HepG2 (cell line): ENCODE results near the gene PSMG4. TPM values are rescaled to one million over a fixed set of nuclear protein-coding genes. Genes with fewer than 3 reads are reported as not detected.

Experiments
- ATAC-seq: fragments of 200-7000 bp; cut with Tn5 transposase; 3 replicates; pipeline ENCODE4 v1.9.1; 2020; ENCODE audit warnings: mild to moderate bottlenecking, moderate library complexity
- BruUV-seq: library from RNA; stranded (reverse); fragments of 400-500 nt; replicated peaks from 2 replicates; lab custom pipeline; 2021; lab: Mats Ljungman, UMichigan
- CTCF ChIA-PET: fragments of 300-600 bp; formaldehyde crosslinking; extraction: SDS; loops from one replicate; lab custom pipeline; 2021; ENCODE audit warnings: low total read pairs, inconsistent platforms, low intra/inter-chr PET ratio; lab: Yijun Ruan, JAX
- POLR2A ChIA-PET: fragments of 350-600 bp; sonication (Branson Sonifier 250); formaldehyde crosslinking; loops from one replicate; lab custom pipeline; 2020; ENCODE audit warnings: antibody characterized with exemption, inconsistent platforms; lab: Yijun Ruan, JAX
- DNase-seq: peaks from one replicate; pipeline ENCODE4 v3.0.0-alpha.2; 2015; ENCODE audit warnings: low spot score
- FAIRE-seq: peaks from 3 replicates; lab custom pipeline; 2011; peaks lifted over from hg19 to GRCh38; lab: Jason Lieb, UNC
- H2AFZ ChIP-seq: one replicate; pipeline ENCODE4 v1.6.1; 2011; ENCODE audit warnings: low read length, inconsistent platforms
- H3K27ac ChIP-seq: fragments of 300-600 bp; 3 replicates; pipeline ENCODE4 v1.8.0; 2011; ENCODE audit warnings: mixed run types, mild to moderate bottlenecking, mixed read lengths, low read length, inconsistent platforms; ENCODE audit not compliant: insufficient read depth; ENCODE audit errors: extremely low read length
- H3K27me3 ChIP-seq, 2 experiments: fragments of 200-600 bp in 1 of 2; 2 replicates in 1 of 2; 3 replicates in 1 of 2; pipeline versions ENCODE4 v1.6.0 to v1.8.0; 2011; ENCODE audit warnings: low read length in 2 of 2, mild to moderate bottlenecking in 2 of 2, moderate library complexity in 2 of 2, inconsistent platforms in 1 of 2; ENCODE audit not compliant: insufficient read depth in 2 of 2, control insufficient read depth in 1 of 2
- H3K36me3 ChIP-seq, 2 experiments: fragments of 200-600 bp in 1 of 2; replicated peaks in 1 of 2; 2 replicates in 1 of 2; 3 replicates in 1 of 2; pipeline versions ENCODE4 v1.5.1 to v1.8.0; 2011; ENCODE audit warnings: low read length in 2 of 2, inconsistent platforms in 1 of 2; ENCODE audit not compliant: insufficient read depth in 2 of 2, control insufficient read depth in 1 of 2
- H3K4me1 ChIP-seq: 2 replicates; pipeline ENCODE4 v1.5.1; 2012; ENCODE audit warnings: low read length, inconsistent platforms; ENCODE audit not compliant: insufficient read depth
- H3K4me2 ChIP-seq: 2 replicates; pipeline ENCODE4 v1.6.0; 2011; ENCODE audit warnings: low read depth, low read length, inconsistent platforms
- H3K4me3 ChIP-seq, 3 experiments: fragments of 200-600 bp in 1 of 3; sonication (generic), shearing (Covaris generic) in 1 of 3; replicated peaks in 1 of 3; 2 replicates each; pipeline ENCODE4 v1.5.1; 2011 to 2016; ENCODE audit warnings: low read length in 3 of 3, inconsistent platforms in 2 of 3, low read depth in 2 of 3, mild to moderate bottlenecking in 2 of 3, control low read depth in 1 of 3, mixed read lengths in 1 of 3; ENCODE audit not compliant: insufficient read depth in 1 of 3
- H3K79me2 ChIP-seq: one replicate; pipeline ENCODE4 v1.6.1; 2011; ENCODE audit warnings: low read length, inconsistent platforms; ENCODE audit not compliant: insufficient read depth
- H3K9ac ChIP-seq: 2 replicates; pipeline ENCODE4 v1.6.0; 2011; ENCODE audit warnings: mild to moderate bottlenecking, low read depth, low read length, inconsistent platforms; ENCODE audit not compliant: insufficient read depth
- H3K9me3 ChIP-seq: 2 replicates; pipeline ENCODE4 v1.5.1; 2012; ENCODE audit warnings: mild to moderate bottlenecking, low read length
- H4K20me1 ChIP-seq: 2 replicates; pipeline ENCODE4 v1.6.0; 2011; ENCODE audit warnings: inconsistent platforms, mild to moderate bottlenecking, low read length, moderate library complexity; ENCODE audit not compliant: insufficient read depth
- HNF4A ChIP-seq: sonication (generic); formaldehyde crosslinking; IDR thresholded peaks from 2 replicates; pipeline ENCODE4 v1.4.0; 2020; ENCODE audit warnings: missing genetic modification reagents
- HNRNPL ChIP-seq: fragments of 200-400 bp; formaldehyde crosslinking; IDR thresholded peaks from 2 replicates; pipeline ENCODE4 v1.6.1; 2017; ENCODE audit warnings: mild to moderate bottlenecking, low read depth, low read length
- NONO ChIP-seq, 2 experiments: fragments of 450-650 bp in 1 of 2; sonication (generic) in 1 of 2; formaldehyde crosslinking in 1 of 2; IDR thresholded peaks in 1 of 2; conservative IDR thresholded peaks in 1 of 2; 2 replicates each; pipeline versions ENCODE4 v1.6.1 to v1.8.0; 2017 to 2022; ENCODE audit warnings: mild to moderate bottlenecking in 1 of 2, missing genetic modification reagents in 1 of 2, moderate library complexity in 1 of 2
- NR0B2 ChIP-seq: sonication (generic); formaldehyde crosslinking; IDR thresholded peaks from 2 replicates; pipeline ENCODE4 v1.4.0; 2020; ENCODE audit warnings: mild to moderate bottlenecking, missing genetic modification reagents
- NRL ChIP-seq: sonication (generic); formaldehyde crosslinking; IDR thresholded peaks from 2 replicates; pipeline ENCODE4 v1.5.0; 2020; ENCODE audit warnings: missing genetic modification reagents, mild to moderate bottlenecking, moderate library complexity, borderline replicate concordance
- PPARG ChIP-seq: conservative IDR thresholded peaks from 2 replicates; pipeline ENCODE4 v1.6.1; 2016; ENCODE audit warnings: missing biosample characterization, missing genetic modification reagents
- TCF12 ChIP-seq, 2 experiments: fragments of 450-650 bp in 1 of 2; sonication (generic) in 1 of 2; formaldehyde crosslinking in 1 of 2; IDR thresholded peaks; 2 replicates each; pipeline versions ENCODE4 v1.6.1 to v1.8.0; 2017 to 2022; ENCODE audit warnings: antibody characterized with exemption in 1 of 2, mild to moderate bottlenecking in 1 of 2, missing genetic modification reagents in 1 of 2, moderate library complexity in 1 of 2
- ZBTB38 ChIP-seq: sonication (generic); formaldehyde crosslinking; IDR thresholded peaks from 2 replicates; pipeline ENCODE4 v1.5.1; 2020; ENCODE audit warnings: mild to moderate bottlenecking, missing genetic modification reagents
- ZFP91 ChIP-seq: sonication (generic); formaldehyde crosslinking; IDR thresholded peaks from 2 replicates; pipeline ENCODE4 v1.9.0; 2022; ENCODE audit warnings: missing genetic modification reagents, mild to moderate bottlenecking, borderline replicate concordance
- ZNF556 ChIP-seq: sonication (generic); formaldehyde crosslinking; IDR thresholded peaks from 2 replicates; pipeline ENCODE4 v1.4.0; 2020; ENCODE audit warnings: mild to moderate bottlenecking, missing genetic modification reagents, borderline replicate concordance
- ZNF7 ChIP-seq: IDR thresholded peaks from 2 replicates; pipeline ENCODE4 v1.6.1; 2016; ENCODE audit warnings: missing biosample characterization, missing genetic modification reagents
- ZNF773 ChIP-seq: sonication (generic); formaldehyde crosslinking; IDR thresholded peaks from 2 replicates; pipeline ENCODE4 v1.4.0; 2020; ENCODE audit warnings: missing genetic modification reagents, borderline replicate concordance
- WGBS: methylation state at CpG from one replicate; pipeline ENCODE4 v1.1.6; 2017; ENCODE audit warnings: low lambda C conversion rate; 5-methylcytosine and 5-hydroxymethylcytosine counted together
- in situ Hi-C: cut with HindIII; loops from 2 replicates; pipeline ENCODE4 v1.10.0; 2017; ENCODE audit warnings: low pct_unique_long_range_greater_than_20kb; ENCODE audit not compliant: extremely low pct_ligation_motif_present
- intact Hi-C: fragments of 100-400 bp; cut with micrococcal nuclease; formaldehyde crosslinking; loops from one replicate; pipeline ENCODE4 v1.10.0; 2022; ENCODE audit not compliant: unreplicated experiment
- polyA plus RNA-seq, 8 experiments: library from polyadenylated mRNA; depleted of rRNA in 3 of 8; stranded (reverse) in 7 of 8; unstranded in 1 of 8; fragments of >200 nt; fragmentation: Illumina TruSeq in 4 of 8; extraction: Trizol in 4 of 8; gene quantifications; 2 replicates each; pipeline versions ENCODE4 v1.2.1 to v1.2.3, GENCODE V29; 2011 to 2016; ENCODE audit warnings: low read depth in 4 of 8, missing spikeins in 1 of 8, mixed read lengths in 1 of 8; ENCODE audit not compliant: insufficient read depth in 1 of 8
- total RNA-seq, 5 experiments: library from RNA; depleted of rRNA; stranded (reverse); fragments of >200 nt; fragmentation: Illumina TruSeq; extraction: Trizol; gene quantifications; 2 replicates each; pipeline ENCODE4 v1.2.3, GENCODE V29; 2016; ENCODE audit warnings: low read depth in 1 of 5
- TF ChIP-seq, protein P1 (sequence below): sonication (generic); formaldehyde crosslinking; IDR thresholded peaks from 2 replicates; pipeline ENCODE4 v1.5.1; 2020; ENCODE audit warnings: mild to moderate bottlenecking, missing genetic modification reagents, moderate library complexity

Gene PSMG4
- total and polyA plus RNA-seq, 2 of the 13 experiments (the other 11 are each of a cell fraction or from before 2014, with no cell fraction given): 28.5 to 32.8 TPM

- no peak overlapping the region for H2AFZ ChIP-seq
- in situ Hi-C loops: no loop called here
- FAIRE-seq: peak; percentile 36
- peak overlapping the region; percentile 79 for H3K4me2 ChIP-seq
- no peak overlapping the region for H3K27ac ChIP-seq
- peaks cover 49% of the 10 kb centered on the region for H3K79me2 ChIP-seq
- peaks cover 14% of the 10 kb centered on the region for H4K20me1 ChIP-seq
- no peaks in the 10 kb centered on the region for H3K9me3 ChIP-seq
- 51% methylated on average over 16 of the region's 17 CpGs for WGBS
- peaks cover 50% of the 10 kb centered on the region for H3K4me1 ChIP-seq
- no peak for DNase-seq
- H3K9ac ChIP-seq: peak overlapping the region; percentile 20; the same call in 1 of the 2 replicates
- BruUV-seq: no TSS peak
- peak overlapping the region in 2 of 3 experiments; percentile 9 to 41; a peak in 5 of 6 replicates for H3K4me3 ChIP-seq
- peaks cover 15 to 27% of the 10 kb centered on the region in 2 experiments for H3K36me3 ChIP-seq
- H3K27me3 ChIP-seq: peaks cover 0 to 23% of the 10 kb centered on the region in 2 experiments; a peak in 3 of 5 replicates
- no peak for ATAC-seq
- POLR2A ChIA-PET: interaction anchor here (0.6 to 1.5 kb wide), 3 partner anchors 47 to 760 kb away, joined by 3 to 4 read pairs (median 3); partner anchors contain the start of gene BPHL
- intact Hi-C loops: no loop called here
- CTCF ChIA-PET: no interaction called here
- 0 out of 2 replicates have a peak, but pooled peaks have one; percentile 23 for TF ChIP-seq HNRNPL
- peak; percentile 25; the same call in 1 of the 2 replicates for TF ChIP-seq HNF4A (CRISPR knock-in tag)
- peak; percentile 32; the same call in 1 of the 2 replicates for TF ChIP-seq NR0B2 (CRISPR knock-in tag)
- no peak for TF ChIP-seq TCF12 (IDR thresholded peaks at IDR 0.05)
- no peak for TF ChIP-seq TCF12 (CRISPR knock-in tag; IDR thresholded peaks at IDR 0.05)
- 0 out of 2 replicates have a peak, but pooled peaks have one; percentile 40 for TF ChIP-seq ZNF556 (CRISPR knock-in tag)
- peak; percentile 28; the same call in 1 of the 2 replicates for TF ChIP-seq ZFP91 (CRISPR knock-in tag)
- TF ChIP-seq PPARG: no peak
- TF ChIP-seq NONO (IDR thresholded peaks at IDR 0.05): no peak
- TF ChIP-seq NONO (CRISPR knock-in tag; conservative IDR thresholded peaks at IDR 0.05): 0 out of 2 replicates have a peak, but pooled peaks have one; percentile 25
- TF ChIP-seq, protein P1, sequence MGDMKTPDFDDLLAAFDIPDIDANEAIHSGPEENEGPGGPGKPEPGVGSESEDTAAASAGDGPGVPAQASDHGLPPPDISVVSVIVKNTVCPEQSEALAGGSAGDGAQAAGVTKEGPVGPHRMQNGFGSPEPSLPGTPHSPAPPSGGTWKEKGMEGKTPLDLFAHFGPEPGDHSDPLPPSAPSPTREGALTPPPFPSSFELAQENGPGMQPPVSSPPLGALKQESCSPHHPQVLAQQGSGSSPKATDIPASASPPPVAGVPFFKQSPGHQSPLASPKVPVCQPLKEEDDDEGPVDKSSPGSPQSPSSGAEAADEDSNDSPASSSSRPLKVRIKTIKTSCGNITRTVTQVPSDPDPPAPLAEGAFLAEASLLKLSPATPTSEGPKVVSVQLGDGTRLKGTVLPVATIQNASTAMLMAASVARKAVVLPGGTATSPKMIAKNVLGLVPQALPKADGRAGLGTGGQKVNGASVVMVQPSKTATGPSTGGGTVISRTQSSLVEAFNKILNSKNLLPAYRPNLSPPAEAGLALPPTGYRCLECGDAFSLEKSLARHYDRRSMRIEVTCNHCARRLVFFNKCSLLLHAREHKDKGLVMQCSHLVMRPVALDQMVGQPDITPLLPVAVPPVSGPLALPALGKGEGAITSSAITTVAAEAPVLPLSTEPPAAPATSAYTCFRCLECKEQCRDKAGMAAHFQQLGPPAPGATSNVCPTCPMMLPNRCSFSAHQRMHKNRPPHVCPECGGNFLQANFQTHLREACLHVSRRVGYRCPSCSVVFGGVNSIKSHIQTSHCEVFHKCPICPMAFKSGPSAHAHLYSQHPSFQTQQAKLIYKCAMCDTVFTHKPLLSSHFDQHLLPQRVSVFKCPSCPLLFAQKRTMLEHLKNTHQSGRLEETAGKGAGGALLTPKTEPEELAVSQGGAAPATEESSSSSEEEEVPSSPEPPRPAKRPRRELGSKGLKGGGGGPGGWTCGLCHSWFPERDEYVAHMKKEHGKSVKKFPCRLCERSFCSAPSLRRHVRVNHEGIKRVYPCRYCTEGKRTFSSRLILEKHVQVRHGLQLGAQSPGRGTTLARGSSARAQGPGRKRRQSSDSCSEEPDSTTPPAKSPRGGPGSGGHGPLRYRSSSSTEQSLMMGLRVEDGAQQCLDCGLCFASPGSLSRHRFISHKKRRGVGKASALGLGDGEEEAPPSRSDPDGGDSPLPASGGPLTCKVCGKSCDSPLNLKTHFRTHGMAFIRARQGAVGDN (CRISPR knock-in tag): peak; percentile 54
- TF ChIP-seq ZNF773 (CRISPR knock-in tag): no peak
- 0 out of 2 replicates have a peak, but pooled peaks have one; percentile 17 for TF ChIP-seq ZNF7 (CRISPR knock-in tag)
- 0 out of 2 replicates have a peak, but pooled peaks have one; percentile 19 for TF ChIP-seq ZBTB38
- 0 out of 2 replicates have a peak, but pooled peaks have one; percentile 17 for TF ChIP-seq NRL (CRISPR knock-in tag)
Observed at GRCh38 chr6:3260772-3261517, 2.2 kb downstream of the PSMG4 start.
